LNCaP clone FGC (cell line): ENCODE results near the gene ZG16.

Source experiments
- DNase-seq: peaks from one replicate; pipeline ENCODE4 v3.0.0-alpha.2; 2011; ENCODE audit warnings: low read depth
- H3K4me3 ChIP-seq: 2 replicates; pipeline ENCODE4 v1.5.1; 2011; ENCODE audit warnings: mild to moderate bottlenecking, low read depth, low read length, control low read depth
- TF ChIP-seq, protein P1 (sequence below): IDR thresholded peaks from 2 replicates; pipeline ENCODE4 v1.5.1; 2012; ENCODE audit warnings: mild to moderate bottlenecking; ENCODE audit not compliant: control insufficient read depth, insufficient read depth; ENCODE audit errors: extremely low read depth

ZG16 gene

DNA sequence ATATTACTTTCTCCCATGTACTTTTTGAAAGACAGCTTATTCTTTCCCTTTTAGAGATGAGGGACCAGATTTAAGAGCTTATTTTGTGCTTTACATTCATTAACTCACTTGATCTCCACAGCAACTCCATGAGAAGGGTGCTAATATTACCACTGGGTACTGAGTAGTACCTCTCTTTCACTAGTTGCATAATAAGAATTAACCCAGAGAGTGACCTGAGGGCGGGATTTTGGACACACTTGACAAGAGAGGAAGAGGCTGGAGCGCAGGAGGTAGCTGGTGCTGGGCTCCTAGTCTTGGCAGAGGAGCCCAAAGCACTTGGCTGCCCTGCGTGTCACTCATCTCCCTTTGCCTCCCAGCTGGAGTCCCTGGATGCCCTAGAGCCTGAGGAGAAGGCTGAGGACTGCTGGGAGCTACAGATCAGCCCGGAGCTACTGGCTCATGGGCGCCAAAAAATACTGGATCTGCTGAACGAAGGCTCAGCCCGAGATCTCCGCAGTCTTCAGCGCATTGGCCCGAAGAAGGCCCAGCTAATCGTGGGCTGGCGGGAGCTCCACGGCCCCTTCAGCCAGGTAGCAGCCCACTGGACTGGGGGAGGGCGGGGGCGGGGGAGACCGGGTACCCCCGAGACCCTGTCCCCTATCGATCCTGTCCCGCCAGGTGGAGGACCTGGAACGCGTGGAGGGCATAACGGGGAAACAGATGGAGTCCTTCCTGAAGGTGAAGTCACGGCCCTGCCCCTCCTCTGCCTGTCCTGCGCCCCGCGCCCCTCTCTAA, 26.6 kb downstream of the ZG16 start:
- H3K4me3 ChIP-seq = peak overlapping the region; percentile 87
- DNase-seq = peak; percentile 59
- TF ChIP-seq, protein P1, sequence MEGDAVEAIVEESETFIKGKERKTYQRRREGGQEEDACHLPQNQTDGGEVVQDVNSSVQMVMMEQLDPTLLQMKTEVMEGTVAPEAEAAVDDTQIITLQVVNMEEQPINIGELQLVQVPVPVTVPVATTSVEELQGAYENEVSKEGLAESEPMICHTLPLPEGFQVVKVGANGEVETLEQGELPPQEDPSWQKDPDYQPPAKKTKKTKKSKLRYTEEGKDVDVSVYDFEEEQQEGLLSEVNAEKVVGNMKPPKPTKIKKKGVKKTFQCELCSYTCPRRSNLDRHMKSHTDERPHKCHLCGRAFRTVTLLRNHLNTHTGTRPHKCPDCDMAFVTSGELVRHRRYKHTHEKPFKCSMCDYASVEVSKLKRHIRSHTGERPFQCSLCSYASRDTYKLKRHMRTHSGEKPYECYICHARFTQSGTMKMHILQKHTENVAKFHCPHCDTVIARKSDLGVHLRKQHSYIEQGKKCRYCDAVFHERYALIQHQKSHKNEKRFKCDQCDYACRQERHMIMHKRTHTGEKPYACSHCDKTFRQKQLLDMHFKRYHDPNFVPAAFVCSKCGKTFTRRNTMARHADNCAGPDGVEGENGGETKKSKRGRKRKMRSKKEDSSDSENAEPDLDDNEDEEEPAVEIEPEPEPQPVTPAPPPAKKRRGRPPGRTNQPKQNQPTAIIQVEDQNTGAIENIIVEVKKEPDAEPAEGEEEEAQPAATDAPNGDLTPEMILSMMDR = no peak

DNA sequence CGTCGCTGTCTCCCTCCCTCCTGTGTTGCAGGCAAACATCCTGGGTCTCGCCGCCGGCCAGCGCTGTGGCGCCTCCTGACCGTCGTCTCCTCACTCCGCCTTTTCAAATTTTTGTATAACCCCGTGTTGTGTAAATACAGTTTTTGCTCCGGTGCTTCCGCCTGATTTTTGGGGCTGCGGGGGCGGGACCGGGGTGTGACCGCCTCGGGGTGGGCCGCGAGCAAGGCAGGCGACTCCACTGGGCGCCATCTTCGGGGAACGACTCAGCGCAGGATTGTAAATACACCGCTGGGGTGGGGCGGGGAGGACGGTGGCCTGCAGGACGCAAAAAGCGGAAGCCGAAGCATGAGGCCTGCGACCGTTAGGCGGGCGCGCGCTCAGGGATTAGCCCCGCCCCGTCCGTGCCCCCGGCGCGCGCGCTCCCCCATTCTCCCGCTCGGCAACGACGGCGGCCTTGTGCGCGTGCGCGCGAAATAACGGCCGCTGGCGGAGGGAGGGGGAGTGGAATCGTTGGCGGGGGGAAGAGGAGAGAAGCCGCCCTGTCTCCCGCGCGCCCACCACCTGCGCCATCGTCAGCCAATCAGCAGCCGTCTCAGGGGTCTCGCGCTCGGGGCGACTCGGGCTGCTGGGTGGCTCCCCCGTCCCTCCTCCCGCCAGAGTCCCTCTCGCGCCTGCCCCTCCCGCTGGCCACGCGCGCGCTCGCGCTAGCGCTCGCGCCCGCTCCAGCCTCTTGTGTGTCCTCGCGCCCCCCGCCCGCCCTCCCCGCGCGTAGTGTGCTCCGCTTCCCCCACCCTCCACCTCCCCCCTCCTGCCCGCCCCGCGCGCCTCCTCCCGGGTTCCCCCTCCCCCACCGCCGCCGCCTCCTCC, 27.4 kb downstream of the ZG16 start:
- TF ChIP-seq, protein P1 = 0 out of 2 replicates have a peak, but pooled peaks have one; percentile 2
- peak overlapping the region; percentile 87 for H3K4me3 ChIP-seq
- DNase-seq = peak; percentile 91

- TF ChIP-seq, protein P1 = no peak
- peak within 1 kb of the TSS; percentile 91 for H3K4me3 ChIP-seq
- DNase-seq = peak; percentile 87
Measured at GRCh38 chr16:29806099-29806579, 28.1 kb downstream of the ZG16 start, which contains the start of gene MAZ. Gene MAZ (plus strand): TSS chr16:29806529. CDS start chr16:29806702, 173 bp downstream.

DNA sequence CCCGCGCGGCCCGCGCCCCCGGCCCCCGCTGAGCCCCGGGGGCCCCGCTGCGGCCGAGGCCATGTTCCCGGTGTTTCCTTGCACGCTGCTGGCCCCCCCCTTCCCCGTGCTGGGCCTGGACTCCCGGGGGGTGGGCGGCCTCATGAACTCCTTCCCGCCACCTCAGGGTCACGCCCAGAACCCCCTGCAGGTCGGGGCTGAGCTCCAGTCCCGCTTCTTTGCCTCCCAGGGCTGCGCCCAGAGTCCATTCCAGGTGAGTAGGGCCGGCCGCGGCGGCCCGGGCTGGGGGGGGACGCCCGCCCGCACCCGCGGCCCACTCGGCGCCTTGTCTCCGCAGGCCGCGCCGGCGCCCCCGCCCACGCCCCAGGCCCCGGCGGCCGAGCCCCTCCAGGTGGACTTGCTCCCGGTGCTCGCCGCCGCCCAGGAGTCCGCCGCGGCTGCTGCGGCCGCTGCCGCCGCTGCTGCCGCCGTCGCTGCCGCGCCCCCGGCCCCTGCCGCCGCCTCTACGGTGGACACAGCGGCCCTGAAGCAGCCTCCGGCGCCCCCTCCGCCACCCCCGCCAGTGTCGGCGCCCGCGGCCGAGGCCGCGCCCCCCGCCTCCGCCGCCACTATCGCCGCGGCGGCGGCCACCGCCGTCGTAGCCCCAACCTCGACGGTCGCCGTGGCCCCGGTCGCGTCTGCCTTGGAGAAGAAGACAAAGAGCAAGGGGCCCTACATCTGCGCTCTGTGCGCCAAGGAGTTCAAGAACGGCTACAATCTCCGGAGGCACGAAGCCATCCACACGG, 28.8 kb downstream of the ZG16 start:
- DNase-seq = no peak
- H3K4me3 ChIP-seq = peak overlapping the region; percentile 91
- TF ChIP-seq, protein P1 = no peak

DNA sequence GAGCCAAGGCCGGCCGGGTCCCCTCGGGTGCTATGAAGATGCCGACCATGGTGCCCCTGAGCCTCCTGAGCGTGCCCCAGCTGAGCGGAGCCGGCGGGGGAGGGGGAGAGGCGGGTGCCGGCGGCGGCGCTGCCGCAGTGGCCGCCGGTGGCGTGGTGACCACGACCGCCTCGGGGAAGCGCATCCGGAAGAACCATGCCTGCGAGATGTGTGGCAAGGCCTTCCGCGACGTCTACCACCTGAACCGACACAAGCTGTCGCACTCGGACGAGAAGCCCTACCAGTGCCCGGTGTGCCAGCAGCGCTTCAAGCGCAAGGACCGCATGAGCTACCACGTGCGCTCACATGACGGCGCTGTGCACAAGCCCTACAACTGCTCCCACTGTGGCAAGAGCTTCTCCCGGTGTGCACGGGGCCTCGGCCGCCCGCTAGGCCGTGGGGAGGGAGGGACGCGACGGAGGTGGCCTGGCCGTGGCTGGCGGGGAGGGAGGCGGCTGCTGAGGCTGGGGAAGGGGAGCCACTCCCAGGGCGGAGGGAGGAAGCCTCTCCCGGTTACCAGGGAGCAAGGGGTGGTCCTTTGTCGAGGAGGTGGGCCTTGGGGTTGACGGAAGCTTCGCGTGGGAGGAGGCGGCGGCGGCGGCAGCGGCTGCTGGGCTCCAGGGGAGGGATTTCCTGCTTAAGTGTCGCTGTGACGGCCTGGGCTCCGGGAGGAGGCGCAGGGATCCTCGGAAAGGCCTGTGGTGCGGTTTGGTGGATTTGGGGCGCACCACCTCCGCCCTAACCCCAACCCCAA, 29.6 kb downstream of the ZG16 start:
- TF ChIP-seq, protein P1 = peak; percentile 55
- peak overlapping the region; percentile 91 for H3K4me3 ChIP-seq
- DNase-seq = peak; percentile 86
